WTC11 (cell line): ENCODE data around the gene TWF2. TPM values are rescaled to one million over a fixed set of nuclear protein-coding genes. Genes with fewer than 3 reads are reported as not detected.

Experiments used
- ATAC-seq: fragments of 200-7000 bp; cut with Tn5 transposase; 2 replicates; pipeline ENCODE4 v1.10.0; 2021; ENCODE audit warnings: mild to moderate bottlenecking, moderate library complexity
- CTCF ChIA-PET: fragments of 300-600 bp; sonication (Branson Sonifier 250); formaldehyde crosslinking; loops from one replicate; lab custom pipeline; 2021; ENCODE audit warnings: antibody characterized with exemption; lab: Charles Lee
- POLR2A ChIA-PET: fragments of 350-600 bp; sonication (Branson Sonifier 250); formaldehyde crosslinking; loops from one replicate; lab custom pipeline; 2021; ENCODE audit warnings: antibody characterized with exemption; lab: Charles Lee
- DNase-seq: peaks from one replicate; pipeline ENCODE4 v3.0.0; 2021; ENCODE audit warnings: low spot score
- H3K27ac Mint-ChIP-seq: 2 replicates; pipeline ENCODE4 v1.8.0; 2021; ENCODE audit warnings: mixed read lengths
- H3K27me3 Mint-ChIP-seq: 2 replicates; pipeline ENCODE4 v1.8.0; 2021; ENCODE audit warnings: low read depth, mild to moderate bottlenecking, moderate library complexity, mixed read lengths
- H3K36me3 Mint-ChIP-seq: 2 replicates; pipeline ENCODE4 v1.8.0; 2021; ENCODE audit warnings: mixed read lengths
- H3K4me1 Mint-ChIP-seq: 2 replicates; pipeline ENCODE4 v1.8.0; 2022; ENCODE audit warnings: mixed read lengths
- H3K4me3 Mint-ChIP-seq: 2 replicates; pipeline ENCODE4 v1.8.0; 2021; ENCODE audit warnings: mild to moderate bottlenecking, moderate library complexity, mixed read lengths
- H3K9me3 Mint-ChIP-seq: 2 replicates; pipeline ENCODE4 v1.8.0; 2021; ENCODE audit warnings: mixed read lengths
- CBFB ChIP-seq: sonication (generic); formaldehyde crosslinking; IDR thresholded peaks from 2 replicates; pipeline ENCODE4 v1.8.1; 2022; ENCODE audit warnings: mild to moderate bottlenecking, low read depth, missing genetic modification reagents
- ELF4 ChIP-seq: sonication (generic); formaldehyde crosslinking; IDR thresholded peaks from 2 replicates; pipeline ENCODE4 v1.8.1; 2022; ENCODE audit warnings: low read depth, mild to moderate bottlenecking, moderate library complexity, missing genetic modification reagents
- FOXP1 ChIP-seq: sonication (generic); formaldehyde crosslinking; IDR thresholded peaks from 2 replicates; pipeline ENCODE4 v1.8.0; 2022; ENCODE audit warnings: missing genetic modification reagents, mild to moderate bottlenecking, moderate library complexity, borderline replicate concordance
- GRHL2 ChIP-seq: fragments of 250-450 bp; sonication (Bioruptor Pico); IDR thresholded peaks from 2 replicates; pipeline ENCODE4 v1.8.0; 2022; ENCODE audit warnings: mild to moderate bottlenecking, moderate library complexity; ENCODE audit not compliant: insufficient replicate concordance, severe bottlenecking
- IRF2 ChIP-seq: sonication (generic); formaldehyde crosslinking; IDR thresholded peaks from 2 replicates; pipeline ENCODE4 v1.8.0; 2022; ENCODE audit warnings: low read depth, missing genetic modification reagents, borderline replicate concordance
- JAZF1 ChIP-seq: fragments of 250-450 bp; sonication (Bioruptor Pico); IDR thresholded peaks from 2 replicates; pipeline ENCODE4 v1.9.0; 2021; ENCODE audit warnings: moderate library complexity, mild to moderate bottlenecking, inconsistent platforms
- MLX ChIP-seq: sonication (generic); formaldehyde crosslinking; IDR thresholded peaks from 2 replicates; pipeline ENCODE4 v1.8.1; 2023; ENCODE audit warnings: mild to moderate bottlenecking, missing genetic modification reagents, moderate library complexity
- MYBL2 ChIP-seq: sonication (generic); formaldehyde crosslinking; IDR thresholded peaks from 2 replicates; pipeline ENCODE4 v1.8.1; 2023; ENCODE audit warnings: mild to moderate bottlenecking, moderate library complexity, missing genetic modification reagents
- NR2C2 ChIP-seq: sonication (generic); formaldehyde crosslinking; IDR thresholded peaks from 2 replicates; pipeline ENCODE4 v1.8.0; 2022; ENCODE audit warnings: mild to moderate bottlenecking, missing genetic modification reagents
- OVOL2 ChIP-seq: fragments of 250-450 bp; sonication (Bioruptor Pico); IDR thresholded peaks from 2 replicates; pipeline ENCODE4 v1.9.0; 2021; ENCODE audit warnings: mild to moderate bottlenecking, borderline replicate concordance
- PREB ChIP-seq: sonication (generic); formaldehyde crosslinking; IDR thresholded peaks from 2 replicates; pipeline ENCODE4 v1.8.1; 2022; ENCODE audit warnings: mild to moderate bottlenecking, missing genetic modification reagents, moderate library complexity, borderline replicate concordance
- RELA ChIP-seq: sonication (generic); formaldehyde crosslinking; IDR thresholded peaks from 2 replicates; pipeline ENCODE4 v1.8.1; 2022; ENCODE audit warnings: missing genetic modification reagents, mild to moderate bottlenecking, borderline replicate concordance
- SOX15 ChIP-seq: fragments of 250-450 bp; sonication (Bioruptor Pico); IDR thresholded peaks from 2 replicates; pipeline ENCODE4 v1.9.0; 2021; ENCODE audit warnings: mild to moderate bottlenecking
- TEAD1 ChIP-seq: sonication (generic); formaldehyde crosslinking; IDR thresholded peaks from 2 replicates; pipeline ENCODE4 v1.8.0; 2022; ENCODE audit warnings: mild to moderate bottlenecking, missing genetic modification reagents
- USF2 ChIP-seq: sonication (generic); formaldehyde crosslinking; IDR thresholded peaks from 2 replicates; pipeline ENCODE4 v1.8.1; 2023; ENCODE audit warnings: mild to moderate bottlenecking, missing genetic modification reagents, moderate library complexity
- ZBTB21 ChIP-seq: sonication (generic); formaldehyde crosslinking; IDR thresholded peaks from 2 replicates; pipeline ENCODE4 v1.8.1; 2023; ENCODE audit warnings: mild to moderate bottlenecking, missing genetic modification reagents, borderline replicate concordance
- ZNF219 ChIP-seq: sonication (generic); formaldehyde crosslinking; IDR thresholded peaks from 2 replicates; pipeline ENCODE4 v1.8.0; 2023; ENCODE audit warnings: missing genetic modification reagents, mild to moderate bottlenecking, borderline replicate concordance
- ZNF425 ChIP-seq: fragments of 250-450 bp; sonication (Bioruptor Pico); conservative IDR thresholded peaks from 2 replicates; pipeline ENCODE4 v1.9.0; 2021; ENCODE audit warnings: mild to moderate bottlenecking
- ZNF671 ChIP-seq: fragments of 250-450 bp; sonication (Bioruptor Pico); IDR thresholded peaks from 2 replicates; pipeline ENCODE4 v1.8.0; 2021; ENCODE audit warnings: mild to moderate bottlenecking
- total RNA-seq: library from RNA; stranded (reverse); gene quantifications from 3 replicates; pipeline ENCODE4 v1.2.3, GENCODE V29; 2021
- TF ChIP-seq, protein P1 (sequence below): sonication (generic); formaldehyde crosslinking; IDR thresholded peaks from 2 replicates; pipeline ENCODE4 v1.8.0; 2022; ENCODE audit warnings: mild to moderate bottlenecking, missing genetic modification reagents
- TF ChIP-seq, protein P2 (sequence below): sonication (generic); formaldehyde crosslinking; IDR thresholded peaks from 2 replicates; pipeline ENCODE4 v1.8.0; 2023; ENCODE audit warnings: missing genetic modification reagents
- TF ChIP-seq, protein P3 (sequence below): sonication (generic); formaldehyde crosslinking; IDR thresholded peaks from 2 replicates; pipeline ENCODE4 v1.8.1; 2023; ENCODE audit warnings: mild to moderate bottlenecking, moderate library complexity, missing genetic modification reagents
- TF ChIP-seq, protein P4 (sequence below): sonication (generic); formaldehyde crosslinking; IDR thresholded peaks from 2 replicates; pipeline ENCODE4 v1.8.0; 2022; ENCODE audit warnings: mild to moderate bottlenecking, missing genetic modification reagents

TWF2 gene
- total RNA-seq, 1 experiment from 2014 or later, result 71.1 TPM

- no peak for ATAC-seq
- POLR2A ChIA-PET, result interaction anchor here (1.0 kb wide), 1 partner anchor 12 kb away, joined by 5 read pairs; the partner anchor contains the start of gene PPM1M
- CTCF ChIA-PET, result interaction anchor here (0.6 to 9.1 kb wide), 10 partner anchors 11 to 220 kb away, joined by 3 to 222 read pairs (median 6); partner anchors contain the start of genes PPM1M, TLR9, TNNC1 and WDR82
- H3K27me3 Mint-ChIP-seq, result no peaks in the 10 kb centered on the region
- H3K36me3 Mint-ChIP-seq, result peaks cover 13% of the 10 kb centered on the region
- peaks cover 26% of the 10 kb centered on the region for H3K4me1 Mint-ChIP-seq
- no peak overlapping the region for H3K4me3 Mint-ChIP-seq
- no peak overlapping the region for H3K27ac Mint-ChIP-seq
- no peak for TF ChIP-seq USF2
- no peak for TF ChIP-seq MYBL2
- TF ChIP-seq, protein P1, sequence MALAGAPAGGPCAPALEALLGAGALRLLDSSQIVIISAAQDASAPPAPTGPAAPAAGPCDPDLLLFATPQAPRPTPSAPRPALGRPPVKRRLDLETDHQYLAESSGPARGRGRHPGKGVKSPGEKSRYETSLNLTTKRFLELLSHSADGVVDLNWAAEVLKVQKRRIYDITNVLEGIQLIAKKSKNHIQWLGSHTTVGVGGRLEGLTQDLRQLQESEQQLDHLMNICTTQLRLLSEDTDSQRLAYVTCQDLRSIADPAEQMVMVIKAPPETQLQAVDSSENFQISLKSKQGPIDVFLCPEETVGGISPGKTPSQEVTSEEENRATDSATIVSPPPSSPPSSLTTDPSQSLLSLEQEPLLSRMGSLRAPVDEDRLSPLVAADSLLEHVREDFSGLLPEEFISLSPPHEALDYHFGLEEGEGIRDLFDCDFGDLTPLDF (CRISPR knock-in tag), result no peak
- TF ChIP-seq JAZF1 (CRISPR knock-in tag), result no peak
- no peak for TF ChIP-seq OVOL2
- TF ChIP-seq ZNF425 (CRISPR knock-in tag), result no peak
- no peak for TF ChIP-seq ELF4 (CRISPR knock-in tag)
- no peak for TF ChIP-seq ZNF219 (CRISPR knock-in tag)
- no peak for TF ChIP-seq SOX15 (CRISPR knock-in tag)
- no peak for TF ChIP-seq ZBTB21 (CRISPR knock-in tag)
- TF ChIP-seq, protein P2, sequence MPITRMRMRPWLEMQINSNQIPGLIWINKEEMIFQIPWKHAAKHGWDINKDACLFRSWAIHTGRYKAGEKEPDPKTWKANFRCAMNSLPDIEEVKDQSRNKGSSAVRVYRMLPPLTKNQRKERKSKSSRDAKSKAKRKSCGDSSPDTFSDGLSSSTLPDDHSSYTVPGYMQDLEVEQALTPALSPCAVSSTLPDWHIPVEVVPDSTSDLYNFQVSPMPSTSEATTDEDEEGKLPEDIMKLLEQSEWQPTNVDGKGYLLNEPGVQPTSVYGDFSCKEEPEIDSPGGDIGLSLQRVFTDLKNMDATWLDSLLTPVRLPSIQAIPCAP (CRISPR knock-in tag), result no peak
- no peak for TF ChIP-seq NR2C2
- no peaks in the 10 kb centered on the region for H3K9me3 Mint-ChIP-seq
- DNase-seq, result no peak
These were observed 5.0 kb downstream of the TWF2 start for GRCh38 chr3:52233968-52234367.

- ChIA-PET CTCF (interaction anchor here (0.6 to 9.1 kb wide), 16 partner anchors 12 to 213 kb away, joined by 3 to 222 read pairs (median 8); partner anchors contain the start of genes POC1A, PPM1M, TLR9 and WDR82), POLR2A (interaction anchor here (1.0 kb wide), 1 partner anchor 45 kb away, joined by 3 read pairs; the partner anchor contains the start of gene WDR82)
- no peak for TF ChIP-seq FOXP1 (CRISPR knock-in tag)
- TF ChIP-seq, protein P3, sequence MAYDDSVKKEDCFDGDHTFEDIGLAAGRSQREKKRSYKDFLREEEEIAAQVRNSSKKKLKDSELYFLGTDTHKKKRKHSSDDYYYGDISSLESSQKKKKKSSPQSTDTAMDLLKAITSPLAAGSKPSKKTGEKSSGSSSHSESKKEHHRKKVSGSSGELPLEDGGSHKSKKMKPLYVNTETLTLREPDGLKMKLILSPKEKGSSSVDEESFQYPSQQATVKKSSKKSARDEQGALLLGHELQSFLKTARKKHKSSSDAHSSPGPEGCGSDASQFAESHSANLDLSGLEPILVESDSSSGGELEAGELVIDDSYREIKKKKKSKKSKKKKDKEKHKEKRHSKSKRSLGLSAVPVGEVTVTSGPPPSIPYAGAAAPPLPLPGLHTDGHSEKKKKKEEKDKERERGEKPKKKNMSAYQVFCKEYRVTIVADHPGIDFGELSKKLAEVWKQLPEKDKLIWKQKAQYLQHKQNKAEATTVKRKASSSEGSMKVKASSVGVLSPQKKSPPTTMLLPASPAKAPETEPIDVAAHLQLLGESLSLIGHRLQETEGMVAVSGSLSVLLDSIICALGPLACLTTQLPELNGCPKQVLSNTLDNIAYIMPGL, result no peak
- TF ChIP-seq PREB, result no peak
- TF ChIP-seq ZNF671 (CRISPR knock-in tag), result no peak
- TF ChIP-seq MLX, result no peak
- no peak for TF ChIP-seq IRF2 (CRISPR knock-in tag)
- TF ChIP-seq ELF4 (CRISPR knock-in tag), result no peak
- no peak for TF ChIP-seq GRHL2
- no peak for TF ChIP-seq ZNF219 (CRISPR knock-in tag)
- no peak for TF ChIP-seq TEAD1
- TF ChIP-seq RELA, result no peak
- TF ChIP-seq, protein P4, sequence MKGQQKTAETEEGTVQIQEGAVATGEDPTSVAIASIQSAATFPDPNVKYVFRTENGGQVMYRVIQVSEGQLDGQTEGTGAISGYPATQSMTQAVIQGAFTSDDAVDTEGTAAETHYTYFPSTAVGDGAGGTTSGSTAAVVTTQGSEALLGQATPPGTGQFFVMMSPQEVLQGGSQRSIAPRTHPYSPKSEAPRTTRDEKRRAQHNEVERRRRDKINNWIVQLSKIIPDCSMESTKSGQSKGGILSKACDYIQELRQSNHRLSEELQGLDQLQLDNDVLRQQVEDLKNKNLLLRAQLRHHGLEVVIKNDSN (CRISPR knock-in tag), result no peak
- no peak for TF ChIP-seq CBFB
- H3K9me3 Mint-ChIP-seq, result no peaks in the 10 kb centered on the region
- ATAC-seq (no peak), DNase-seq (no peak)
- H3K27ac Mint-ChIP-seq, result no peak overlapping the region
- H3K27me3 Mint-ChIP-seq, result no peaks in the 10 kb centered on the region
- H3K4me1 Mint-ChIP-seq, result peaks cover 21% of the 10 kb centered on the region
- no peak overlapping the region for H3K4me3 Mint-ChIP-seq
- peaks cover 13% of the 10 kb centered on the region for H3K36me3 Mint-ChIP-seq
These were observed 5.8 kb downstream of the TWF2 start for GRCh38 chr3:52233108-52233591.
